HUDEP-2 (cell line): ENCODE results near the gene SFSWAP.
"Not testable (repeated sequence)": the region's sequence is repeated elsewhere in the genome, so short reads cannot be mapped to it uniquely, and the experiment has no call there.

Source experiments
- DNase-seq, 76 experiments: peaks; one replicate each; lab custom pipeline; 2025; ENCODE audit not compliant: unreplicated experiment in 76 of 76; lab: John Stamatoyannopoulos, UW

SFSWAP gene

GRCh38 chr12:131735153-131735456 is 24.2 kb downstream of the SFSWAP start:
- no peak for DNase-seq

- no peak for DNase-seq
Observed at GRCh38 chr12:131735476-131736445, 24.9 kb downstream of the SFSWAP start.

DNA sequence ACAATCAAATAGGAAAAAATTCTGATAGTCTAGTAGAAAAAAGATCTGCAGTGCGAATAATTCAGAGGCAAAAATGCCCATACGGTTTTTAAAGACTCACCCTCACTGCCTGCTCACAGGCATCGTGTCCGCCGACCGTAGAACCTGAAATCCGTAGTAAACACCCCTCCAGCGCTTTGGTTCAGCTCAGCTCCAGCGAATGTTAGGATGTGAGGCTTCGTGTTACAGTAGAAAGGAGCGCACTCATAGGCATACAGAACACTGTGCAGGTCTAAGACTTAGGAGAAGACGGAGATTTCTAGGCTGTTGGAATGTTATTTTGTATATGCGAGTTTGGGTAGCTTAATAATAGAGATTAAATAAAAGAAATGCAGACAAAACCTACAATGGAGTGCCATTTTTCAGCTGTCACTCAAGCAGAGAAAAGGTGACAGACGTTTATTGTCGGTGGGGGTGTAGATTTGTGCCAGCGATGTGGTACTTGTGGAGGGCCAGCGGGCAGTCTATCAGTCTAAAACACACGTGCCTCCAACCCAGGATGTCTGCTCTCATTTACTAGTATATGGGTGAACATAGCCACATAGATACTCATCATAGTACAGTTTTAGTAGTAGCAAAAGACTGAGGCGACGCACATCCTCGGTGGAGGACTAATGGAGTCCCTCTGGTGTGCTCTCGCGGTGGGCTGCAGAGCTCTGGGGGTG is 25.7 kb downstream of the SFSWAP start:
- no peak for DNase-seq

DNA sequence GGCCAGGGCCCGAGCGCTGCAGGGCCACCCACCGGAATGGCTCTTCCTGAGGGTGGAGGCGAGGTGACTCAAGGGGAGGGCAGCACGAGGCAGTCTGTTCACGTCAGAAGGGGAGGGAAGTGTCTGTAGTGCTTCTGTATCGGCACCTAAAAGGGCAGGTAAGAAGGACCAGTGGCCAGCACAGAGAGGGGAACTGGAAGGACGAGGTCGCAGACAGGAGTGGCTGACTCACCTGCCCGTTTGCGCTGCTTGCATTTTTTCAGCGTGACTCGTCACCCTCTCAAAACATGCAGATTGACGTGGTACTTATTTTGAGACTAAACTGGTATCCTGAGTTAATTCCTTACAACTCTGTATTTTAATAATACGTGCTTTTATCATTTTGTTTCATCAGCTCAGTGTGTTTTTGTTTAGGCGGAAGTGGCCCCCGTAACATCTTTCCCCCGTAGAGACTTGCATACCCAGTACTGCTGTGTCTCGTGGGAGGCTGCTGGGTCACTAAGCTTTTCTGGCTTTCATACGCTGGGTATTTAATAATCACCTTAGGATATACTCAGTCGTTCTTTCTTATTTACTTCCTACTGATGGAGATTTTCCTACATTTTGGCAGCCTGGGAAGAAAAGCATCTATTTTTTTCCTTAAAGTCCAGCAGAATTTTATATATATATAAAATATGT is 26.4 kb downstream of the SFSWAP start:
- no peak for DNase-seq

- DNase-seq: no peak
Observed at GRCh38 chr12:131738196-131738595, 27.3 kb downstream of the SFSWAP start.

DNA sequence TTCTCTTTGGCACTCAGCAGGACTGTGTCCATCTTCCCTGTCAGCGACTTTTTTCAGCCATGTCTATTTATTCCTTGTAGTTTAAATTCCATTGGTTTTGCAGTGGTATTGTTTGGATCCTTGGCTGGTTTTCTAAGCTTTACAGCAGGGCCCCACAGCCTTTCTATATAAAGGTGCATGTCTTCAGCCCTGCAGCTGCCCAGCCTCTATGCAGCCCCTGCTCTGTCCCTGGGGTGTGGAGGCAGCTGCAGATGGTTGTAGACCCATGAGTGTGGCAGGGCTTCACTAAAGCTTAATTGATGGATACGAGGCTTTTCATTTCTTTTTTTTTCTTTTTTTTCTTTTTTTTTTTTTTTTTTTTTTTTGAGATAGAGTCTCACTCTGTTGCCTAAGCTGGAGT is 29.7 kb downstream of the SFSWAP start:
- no peak for DNase-seq

DNA sequence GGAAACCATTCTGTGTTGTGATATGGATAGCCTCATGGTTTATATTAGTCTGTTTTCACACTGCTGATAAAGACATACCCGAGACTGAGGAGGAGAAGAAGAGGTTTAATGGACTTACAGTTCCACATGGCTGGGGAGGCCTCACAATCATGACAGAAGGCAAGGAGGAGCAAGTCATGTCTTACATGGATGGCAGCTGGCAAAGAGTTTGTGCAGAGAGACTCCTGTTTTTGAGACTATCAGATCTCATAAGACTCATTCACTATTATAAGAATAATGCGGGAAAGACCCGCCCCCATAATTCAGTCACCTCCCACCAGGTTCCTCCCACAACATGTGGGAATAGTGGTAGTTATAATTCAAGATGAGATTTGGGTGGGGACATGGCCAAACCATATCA is 31.9 kb downstream of the SFSWAP start:
- DNase-seq: not testable (repeated sequence)

GRCh38 chr12:131743410-131743809 is 32.5 kb downstream of the SFSWAP start:
- not testable (repeated sequence) for DNase-seq

DNA sequence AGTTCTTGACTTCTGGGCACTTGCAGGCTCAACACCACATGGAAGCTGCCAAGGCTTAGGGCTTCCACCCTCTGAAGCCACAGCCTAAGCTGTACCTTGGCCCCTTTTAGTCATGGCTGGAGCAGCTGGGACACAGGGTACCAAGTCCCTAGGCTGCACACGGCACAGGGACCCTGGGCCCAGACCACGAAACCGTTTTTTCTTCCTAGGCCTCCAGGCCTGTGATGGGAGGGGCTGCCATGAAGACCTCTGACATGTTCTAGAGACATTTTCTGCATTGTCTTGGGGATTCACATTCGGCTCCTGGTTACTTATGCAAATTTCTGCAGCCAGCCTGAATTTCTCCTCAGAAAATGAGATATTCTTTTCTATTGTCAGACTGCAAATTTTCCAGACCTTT is 33.0 kb downstream of the SFSWAP start:
- DNase-seq: not testable (repeated sequence)

DNA sequence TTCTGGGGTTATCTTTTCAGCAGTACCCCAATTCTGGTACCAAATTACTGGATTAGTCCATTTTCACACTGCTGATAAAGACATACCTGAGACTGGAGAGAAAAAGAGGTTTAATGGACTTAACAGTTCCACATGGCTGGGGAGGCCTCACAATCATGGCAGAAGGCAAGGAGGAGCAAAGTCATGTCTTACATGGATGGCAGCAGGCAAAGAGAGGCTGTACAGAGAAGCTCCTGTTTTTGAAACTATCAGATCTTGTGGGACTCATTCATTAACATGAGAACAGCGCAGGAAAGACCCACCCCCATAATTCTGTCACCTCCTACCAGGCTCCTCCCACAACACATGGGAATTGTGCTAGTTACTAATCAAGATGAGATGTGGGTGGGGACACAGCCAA is 33.8 kb downstream of the SFSWAP start:
- DNase-seq: not testable (repeated sequence)

GRCh38 chr12:131745706-131746105 is 34.8 kb downstream of the SFSWAP start:
- no peak for DNase-seq

- no peak for DNase-seq
Observed at GRCh38 chr12:131747276-131748177, 36.6 kb downstream of the SFSWAP start.

- DNase-seq: no peak
Observed at GRCh38 chr12:131749618-131750315, 38.9 kb downstream of the SFSWAP start.

GRCh38 chr12:131751335-131751734 is 40.4 kb downstream of the SFSWAP start:
- DNase-seq: no peak

DNA sequence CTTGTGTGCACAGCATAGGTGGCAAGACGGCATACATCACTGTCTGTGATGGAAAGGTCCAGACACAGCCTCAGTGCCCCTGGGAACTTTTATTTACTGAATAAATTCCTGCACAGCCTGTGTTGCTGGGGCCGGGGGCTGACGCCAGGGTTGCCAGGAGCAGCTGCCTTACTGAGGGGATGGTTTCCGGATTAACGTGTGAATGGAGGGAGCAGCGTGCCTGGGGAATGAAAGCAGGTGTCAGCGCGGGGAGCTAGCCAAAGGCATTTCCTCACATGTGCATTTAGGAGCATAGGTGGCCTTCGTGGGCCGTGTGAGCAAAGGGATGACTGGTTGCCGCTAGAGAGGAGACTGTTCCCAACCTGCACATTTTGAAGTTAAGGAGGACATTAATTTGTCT is 41.6 kb downstream of the SFSWAP start:
- no peak for DNase-seq

GRCh38 chr12:131753005-131753404 is 42.1 kb downstream of the SFSWAP start:
- no peak for DNase-seq

DNA sequence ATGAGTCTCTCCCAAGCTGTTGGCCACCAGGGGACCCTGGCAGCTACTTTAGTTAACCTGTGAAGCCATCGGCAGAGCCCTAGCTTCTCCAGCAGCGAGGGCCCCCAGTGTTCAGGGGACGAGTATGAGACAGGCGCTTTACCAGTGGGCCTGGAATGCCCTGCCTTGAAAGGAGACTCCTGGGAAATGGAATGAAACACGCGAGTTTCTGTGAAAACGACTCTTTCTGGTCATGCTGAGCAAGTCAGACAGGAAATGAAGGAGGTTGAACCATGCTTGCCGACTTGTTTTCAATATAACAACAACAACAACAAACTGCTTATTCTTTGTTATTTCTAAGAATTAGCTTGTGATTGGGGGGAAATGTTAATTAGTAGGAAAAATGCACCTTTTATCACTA is 42.9 kb downstream of the SFSWAP start:
- no peak for DNase-seq

DNA sequence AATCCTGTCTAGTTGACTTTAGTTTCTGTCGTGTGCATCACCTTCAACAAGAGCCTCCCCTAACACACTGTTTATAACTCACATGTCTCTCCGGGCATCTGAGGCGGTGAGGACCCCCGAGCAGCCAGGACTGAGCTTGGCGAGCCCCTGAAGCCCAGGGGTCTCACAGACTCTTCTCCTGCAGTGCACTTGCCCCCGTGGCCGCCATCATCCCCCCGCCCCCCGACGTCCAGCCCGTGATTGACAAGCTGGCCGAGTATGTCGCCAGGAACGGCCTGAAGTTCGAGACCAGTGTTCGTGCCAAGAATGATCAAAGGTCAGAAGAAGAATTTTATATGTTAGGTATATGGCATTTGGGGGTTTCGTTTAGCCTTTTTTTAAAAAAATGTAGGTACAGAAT is 43.3 kb downstream of the SFSWAP start:
- DNase-seq: no peak

- peak in 8 of 76 experiments; percentile 2 to 30 (median 18) for DNase-seq
Observed at GRCh38 chr12:131755305-131756113, 44.6 kb downstream of the SFSWAP start.
